ENCODE data around the gene PKHD1.

DNA sequence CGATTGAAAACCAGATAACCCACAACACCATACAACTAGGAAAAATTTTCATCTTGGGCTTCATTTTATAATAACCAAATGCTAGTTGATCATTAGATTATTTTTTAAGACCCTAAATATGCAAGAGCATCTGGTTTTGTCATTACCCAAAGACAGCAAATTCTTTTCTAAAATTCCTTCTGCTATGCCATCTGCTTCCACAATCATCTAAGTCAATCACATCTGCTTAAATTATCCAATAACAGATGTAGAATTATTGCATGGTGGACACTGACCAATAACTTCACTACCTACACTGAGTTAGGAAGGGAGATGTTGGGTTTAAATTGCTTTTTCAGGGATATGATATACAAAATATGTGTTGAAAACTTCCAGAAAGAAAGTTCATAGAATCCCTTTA is 41.9 kb downstream of the PKHD1 start:
- TF ChIP-seq, protein P1, sequence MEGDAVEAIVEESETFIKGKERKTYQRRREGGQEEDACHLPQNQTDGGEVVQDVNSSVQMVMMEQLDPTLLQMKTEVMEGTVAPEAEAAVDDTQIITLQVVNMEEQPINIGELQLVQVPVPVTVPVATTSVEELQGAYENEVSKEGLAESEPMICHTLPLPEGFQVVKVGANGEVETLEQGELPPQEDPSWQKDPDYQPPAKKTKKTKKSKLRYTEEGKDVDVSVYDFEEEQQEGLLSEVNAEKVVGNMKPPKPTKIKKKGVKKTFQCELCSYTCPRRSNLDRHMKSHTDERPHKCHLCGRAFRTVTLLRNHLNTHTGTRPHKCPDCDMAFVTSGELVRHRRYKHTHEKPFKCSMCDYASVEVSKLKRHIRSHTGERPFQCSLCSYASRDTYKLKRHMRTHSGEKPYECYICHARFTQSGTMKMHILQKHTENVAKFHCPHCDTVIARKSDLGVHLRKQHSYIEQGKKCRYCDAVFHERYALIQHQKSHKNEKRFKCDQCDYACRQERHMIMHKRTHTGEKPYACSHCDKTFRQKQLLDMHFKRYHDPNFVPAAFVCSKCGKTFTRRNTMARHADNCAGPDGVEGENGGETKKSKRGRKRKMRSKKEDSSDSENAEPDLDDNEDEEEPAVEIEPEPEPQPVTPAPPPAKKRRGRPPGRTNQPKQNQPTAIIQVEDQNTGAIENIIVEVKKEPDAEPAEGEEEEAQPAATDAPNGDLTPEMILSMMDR (IDR thresholded peaks at IDR 0.05), result no peak
- no peak for TF ChIP-seq POLR2A (IDR thresholded peaks at IDR 0.05)
